A549 (cell line): ENCODE measurements around the gene CMTM4.
"Not testable (repeated sequence)": the region's sequence is repeated elsewhere in the genome, so short reads cannot be mapped to it uniquely, and the experiment has no call there.

Source experiments
- CHD4 ChIP-seq: fragments of 200-600 bp; sonication (generic); IDR thresholded peaks from 2 replicates; pipeline ENCODE4 v1.6.1; 2016; ENCODE audit warnings: antibody characterized with exemption, mild to moderate bottlenecking, borderline replicate concordance
- EP300 ChIP-seq, 2 experiments: fragments of >200 bp; sonication (Bioruptor Twin); formaldehyde crosslinking; IDR thresholded peaks; 2 replicates in 1 of 2; 3 replicates in 1 of 2; pipeline ENCODE4 v1.6.1; 2016 to 2017
- JUN ChIP-seq, 2 experiments: fragments of >200 bp; sonication (Bioruptor Twin); formaldehyde crosslinking; IDR thresholded peaks; 2 replicates in 1 of 2; 3 replicates in 1 of 2; pipeline ENCODE4 v1.6.1; 2016 to 2017
- NFE2L2 ChIP-seq: fragments of 150-350 bp; conservative IDR thresholded peaks from 2 replicates; pipeline ENCODE4 v1.6.1; 2014; ENCODE audit warnings: low read length
- POLR2A ChIP-seq: IDR thresholded peaks from 2 replicates; pipeline ENCODE4 v1.6.1; 2012; ENCODE audit warnings: mild to moderate bottlenecking, low read length
- POLR2AphosphoS2 ChIP-seq: conservative IDR thresholded peaks from 2 replicates; pipeline ENCODE4 v1.6.1; 2012; ENCODE audit warnings: low read length, improper control_type of control experiment, inconsistent platforms
- RFX5 ChIP-seq: fragments of 450-650 bp; IDR thresholded peaks from 2 replicates; pipeline ENCODE4 v1.7.1; 2014; ENCODE audit warnings: antibody characterized with exemption, mild to moderate bottlenecking, moderate library complexity
- SMC3 ChIP-seq: fragments of >200 bp; sonication (Bioruptor Twin); formaldehyde crosslinking; IDR thresholded peaks from 3 replicates; pipeline ENCODE4 v1.6.1; 2018; ENCODE audit warnings: inconsistent platforms
- TF ChIP-seq, protein P1 (sequence below): fragments of 450-650 bp; IDR thresholded peaks from 2 replicates; pipeline ENCODE4 v1.6.1; 2014; ENCODE audit warnings: antibody characterized with exemption
- TF ChIP-seq, protein P2 (sequence below): fragments of >200 bp; sonication (Bioruptor Twin); formaldehyde crosslinking; IDR thresholded peaks from 3 replicates; pipeline ENCODE4 v1.5.1; 2016
- TF ChIP-seq, protein P3 (sequence below): fragments of >200 bp; sonication (Bioruptor Twin); formaldehyde crosslinking; IDR thresholded peaks from 3 replicates; pipeline ENCODE4 v1.6.1; 2016
- TF ChIP-seq, protein P4 (sequence below): IDR thresholded peaks from 2 replicates; pipeline ENCODE4 v1.6.1; 2012

DNA sequence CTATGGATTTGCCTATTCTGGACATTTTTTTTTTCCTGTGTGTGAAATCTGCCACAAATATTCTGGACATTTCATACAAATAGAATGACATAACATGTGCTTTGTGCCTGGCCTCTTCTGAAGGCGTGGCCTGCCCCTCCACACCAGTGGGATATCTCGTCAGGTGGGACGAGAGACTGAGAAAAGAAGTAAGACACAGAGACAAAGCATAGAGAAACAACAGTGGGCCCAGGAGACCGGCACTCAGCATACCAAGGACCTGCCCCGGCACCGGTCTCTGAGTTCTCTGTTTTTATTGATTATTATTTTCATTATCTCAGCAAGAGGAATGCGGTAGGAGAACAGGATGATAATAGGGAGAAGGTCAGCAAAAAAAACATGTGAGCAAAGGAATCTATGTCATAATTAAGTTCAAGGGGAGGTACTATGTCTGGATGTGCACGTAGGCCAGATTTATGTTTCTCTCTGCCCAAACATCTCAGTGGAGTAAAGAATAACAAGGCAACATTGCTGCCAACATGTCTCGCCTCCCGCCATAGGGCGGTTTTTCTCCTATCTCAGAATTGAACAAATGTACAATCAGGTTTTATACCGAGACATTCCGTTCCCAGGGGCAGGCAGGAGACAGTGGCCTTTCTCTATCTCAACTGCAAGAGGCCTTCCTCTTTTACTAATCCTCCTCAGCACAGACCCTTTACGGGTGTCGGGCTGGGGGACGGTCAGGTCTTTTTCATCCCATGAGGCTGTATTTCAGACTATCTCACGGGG lies 68.7 kb downstream of the CMTM4 start:
- TF ChIP-seq, protein P1, sequence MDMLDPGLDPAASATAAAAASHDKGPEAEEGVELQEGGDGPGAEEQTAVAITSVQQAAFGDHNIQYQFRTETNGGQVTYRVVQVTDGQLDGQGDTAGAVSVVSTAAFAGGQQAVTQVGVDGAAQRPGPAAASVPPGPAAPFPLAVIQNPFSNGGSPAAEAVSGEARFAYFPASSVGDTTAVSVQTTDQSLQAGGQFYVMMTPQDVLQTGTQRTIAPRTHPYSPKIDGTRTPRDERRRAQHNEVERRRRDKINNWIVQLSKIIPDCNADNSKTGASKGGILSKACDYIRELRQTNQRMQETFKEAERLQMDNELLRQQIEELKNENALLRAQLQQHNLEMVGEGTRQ = not testable (repeated sequence)
- TF ChIP-seq, protein P2, sequence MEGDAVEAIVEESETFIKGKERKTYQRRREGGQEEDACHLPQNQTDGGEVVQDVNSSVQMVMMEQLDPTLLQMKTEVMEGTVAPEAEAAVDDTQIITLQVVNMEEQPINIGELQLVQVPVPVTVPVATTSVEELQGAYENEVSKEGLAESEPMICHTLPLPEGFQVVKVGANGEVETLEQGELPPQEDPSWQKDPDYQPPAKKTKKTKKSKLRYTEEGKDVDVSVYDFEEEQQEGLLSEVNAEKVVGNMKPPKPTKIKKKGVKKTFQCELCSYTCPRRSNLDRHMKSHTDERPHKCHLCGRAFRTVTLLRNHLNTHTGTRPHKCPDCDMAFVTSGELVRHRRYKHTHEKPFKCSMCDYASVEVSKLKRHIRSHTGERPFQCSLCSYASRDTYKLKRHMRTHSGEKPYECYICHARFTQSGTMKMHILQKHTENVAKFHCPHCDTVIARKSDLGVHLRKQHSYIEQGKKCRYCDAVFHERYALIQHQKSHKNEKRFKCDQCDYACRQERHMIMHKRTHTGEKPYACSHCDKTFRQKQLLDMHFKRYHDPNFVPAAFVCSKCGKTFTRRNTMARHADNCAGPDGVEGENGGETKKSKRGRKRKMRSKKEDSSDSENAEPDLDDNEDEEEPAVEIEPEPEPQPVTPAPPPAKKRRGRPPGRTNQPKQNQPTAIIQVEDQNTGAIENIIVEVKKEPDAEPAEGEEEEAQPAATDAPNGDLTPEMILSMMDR = not testable (repeated sequence)
- TF ChIP-seq CHD4; POLR2A; EP300 (IDR thresholded peaks at IDR 0.05); RFX5; JUN (IDR thresholded peaks at IDR 0.05); SMC3; POLR2AphosphoS2; NFE2L2: not testable (repeated sequence)
- TF ChIP-seq, protein P3, sequence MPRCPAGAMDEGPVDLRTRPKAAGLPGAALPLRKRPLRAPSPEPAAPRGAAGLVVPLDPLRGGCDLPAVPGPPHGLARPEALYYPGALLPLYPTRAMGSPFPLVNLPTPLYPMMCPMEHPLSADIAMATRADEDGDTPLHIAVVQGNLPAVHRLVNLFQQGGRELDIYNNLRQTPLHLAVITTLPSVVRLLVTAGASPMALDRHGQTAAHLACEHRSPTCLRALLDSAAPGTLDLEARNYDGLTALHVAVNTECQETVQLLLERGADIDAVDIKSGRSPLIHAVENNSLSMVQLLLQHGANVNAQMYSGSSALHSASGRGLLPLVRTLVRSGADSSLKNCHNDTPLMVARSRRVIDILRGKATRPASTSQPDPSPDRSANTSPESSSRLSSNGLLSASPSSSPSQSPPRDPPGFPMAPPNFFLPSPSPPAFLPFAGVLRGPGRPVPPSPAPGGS = not testable (repeated sequence)
- TF ChIP-seq, protein P4, sequence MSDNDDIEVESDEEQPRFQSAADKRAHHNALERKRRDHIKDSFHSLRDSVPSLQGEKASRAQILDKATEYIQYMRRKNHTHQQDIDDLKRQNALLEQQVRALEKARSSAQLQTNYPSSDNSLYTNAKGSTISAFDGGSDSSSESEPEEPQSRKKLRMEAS = not testable (repeated sequence)
